Hepatocyte (in vitro differentiated cells): ENCODE measurements around the gene CSF1R. TPM values are rescaled to one million over a fixed set of nuclear protein-coding genes. Genes with fewer than 3 reads are reported as not detected.

ENCODE experiments used
- DNase-seq: peaks from one replicate; pipeline ENCODE4 v3.0.0-alpha.2; 2016; ENCODE audit warnings: low spot score
- H2AFZ ChIP-seq: fragments of 200-600 bp; sonication (generic); 2 replicates; pipeline ENCODE4 v1.6.0; 2016; ENCODE audit warnings: antibody characterized with exemption, mild to moderate bottlenecking
- H3K27ac ChIP-seq: fragments of 200-600 bp; sonication (generic); 2 replicates; pipeline ENCODE4 v1.5.1; 2016; ENCODE audit warnings: mild to moderate bottlenecking
- H3K27me3 ChIP-seq: fragments of 200-600 bp; sonication (generic); 2 replicates; pipeline ENCODE4 v1.6.1; 2016
- H3K36me3 ChIP-seq: fragments of 200-600 bp; sonication (generic); replicated peaks from 2 replicates; pipeline ENCODE4 v1.5.1; 2016; ENCODE audit warnings: low read depth; ENCODE audit not compliant: insufficient read depth
- H3K4me1 ChIP-seq: fragments of 200-600 bp; sonication (generic); 2 replicates; pipeline ENCODE4 v1.5.1; 2016; ENCODE audit warnings: mild to moderate bottlenecking, moderate library complexity; ENCODE audit not compliant: insufficient read depth
- H3K4me2 ChIP-seq: fragments of 200-600 bp; sonication (generic); 2 replicates; pipeline ENCODE4 v1.6.0; 2016
- H3K4me3 ChIP-seq: fragments of 200-600 bp; sonication (generic); 2 replicates; pipeline ENCODE4 v1.5.1; 2016; ENCODE audit warnings: mild to moderate bottlenecking
- H3K79me2 ChIP-seq: fragments of 200-600 bp; sonication (generic); 2 replicates; pipeline ENCODE4 v1.6.0; 2017; ENCODE audit warnings: mild to moderate bottlenecking
- H3K9me2 ChIP-seq: fragments of 200-600 bp; sonication (generic); replicated peaks from 2 replicates; pipeline ENCODE4 v1.6.0; 2017; ENCODE audit warnings: mild to moderate bottlenecking; ENCODE audit not compliant: insufficient read depth
- H3K9me3 ChIP-seq: fragments of 200-600 bp; sonication (generic); 2 replicates; pipeline ENCODE4 v1.5.1; 2016; ENCODE audit warnings: low read depth, mild to moderate bottlenecking
- H4K20me1 ChIP-seq: fragments of 200-600 bp; sonication (generic); 2 replicates; pipeline ENCODE4 v1.6.0; 2016; ENCODE audit warnings: mild to moderate bottlenecking; ENCODE audit not compliant: insufficient read depth, poor library complexity, severe bottlenecking
- EZH2 ChIP-seq: fragments of 200-600 bp; sonication (generic); IDR thresholded peaks from 2 replicates; pipeline ENCODE4 v1.6.1; 2016; ENCODE audit warnings: antibody characterized with exemption, mild to moderate bottlenecking, borderline replicate concordance
- EZH2phosphoT487 ChIP-seq: fragments of 200-600 bp; sonication (generic); IDR thresholded peaks from one replicate; pipeline ENCODE4 v1.6.1; 2018; ENCODE audit warnings: antibody characterized with exemption, mild to moderate bottlenecking, low read depth, moderate library complexity; ENCODE audit not compliant: unreplicated experiment, severe bottlenecking
- WGBS: methylation state at CpG from one replicate; pipeline ENCODE4 v1.1.6; 2016; ENCODE audit warnings: low lambda C conversion rate; ENCODE audit errors: missing lambda C conversion rate; 5-methylcytosine and 5-hydroxymethylcytosine counted together
- polyA plus RNA-seq: library from polyadenylated mRNA; unstranded; fragments of >200 nt; fragmentation: Nextera tagmentation; extraction: Ambion mirVana; gene quantifications from 2 replicates; pipeline ENCODE4 v1.2.1, GENCODE V29; 2016
- total RNA-seq: library from RNA; depleted of rRNA; stranded (reverse); fragments of >200 nt; gene quantifications from 2 replicates; pipeline ENCODE4 v1.2.3, GENCODE V29; 2014
- TF ChIP-seq, protein P1 (sequence below): fragments of 200-600 bp; sonication (generic); IDR thresholded peaks from 2 replicates; pipeline ENCODE4 v1.5.1; 2016; ENCODE audit warnings: antibody characterized with exemption, mild to moderate bottlenecking; ENCODE audit not compliant: poor library complexity

CSF1R gene
- total and polyA plus RNA-seq, 2 experiments from 2014 or later, result 3.6 to 4.7 TPM

DNA sequence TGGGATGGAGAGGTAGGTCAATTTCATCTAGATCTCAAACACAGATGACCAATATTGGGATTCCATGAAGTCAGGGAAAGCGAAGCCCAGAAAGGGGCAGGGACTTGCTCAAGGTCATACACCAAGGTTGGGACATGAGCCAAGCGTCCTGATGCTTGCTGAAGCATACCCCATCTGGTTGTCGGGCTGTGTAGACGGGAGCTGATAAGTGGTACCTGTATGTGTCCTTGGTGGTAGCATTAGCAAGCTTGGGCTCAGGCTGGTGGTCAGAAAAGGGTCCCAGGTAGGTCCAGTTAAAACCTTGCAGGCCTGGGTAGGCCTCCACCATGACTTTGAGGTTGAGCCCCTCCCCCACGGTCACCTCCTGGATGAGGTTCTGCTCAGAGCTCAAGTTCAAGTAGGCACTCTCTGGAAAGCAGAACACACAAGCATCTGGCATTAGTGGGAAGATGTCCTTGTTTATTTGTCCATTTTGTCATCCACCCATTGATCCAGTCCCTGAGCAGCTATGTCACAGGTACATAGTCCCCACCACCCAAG, 13.2 kb downstream of the CSF1R start:
- TF ChIP-seq, protein P1, sequence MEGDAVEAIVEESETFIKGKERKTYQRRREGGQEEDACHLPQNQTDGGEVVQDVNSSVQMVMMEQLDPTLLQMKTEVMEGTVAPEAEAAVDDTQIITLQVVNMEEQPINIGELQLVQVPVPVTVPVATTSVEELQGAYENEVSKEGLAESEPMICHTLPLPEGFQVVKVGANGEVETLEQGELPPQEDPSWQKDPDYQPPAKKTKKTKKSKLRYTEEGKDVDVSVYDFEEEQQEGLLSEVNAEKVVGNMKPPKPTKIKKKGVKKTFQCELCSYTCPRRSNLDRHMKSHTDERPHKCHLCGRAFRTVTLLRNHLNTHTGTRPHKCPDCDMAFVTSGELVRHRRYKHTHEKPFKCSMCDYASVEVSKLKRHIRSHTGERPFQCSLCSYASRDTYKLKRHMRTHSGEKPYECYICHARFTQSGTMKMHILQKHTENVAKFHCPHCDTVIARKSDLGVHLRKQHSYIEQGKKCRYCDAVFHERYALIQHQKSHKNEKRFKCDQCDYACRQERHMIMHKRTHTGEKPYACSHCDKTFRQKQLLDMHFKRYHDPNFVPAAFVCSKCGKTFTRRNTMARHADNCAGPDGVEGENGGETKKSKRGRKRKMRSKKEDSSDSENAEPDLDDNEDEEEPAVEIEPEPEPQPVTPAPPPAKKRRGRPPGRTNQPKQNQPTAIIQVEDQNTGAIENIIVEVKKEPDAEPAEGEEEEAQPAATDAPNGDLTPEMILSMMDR, result no peak
- no peak for TF ChIP-seq EZH2phosphoT487
- TF ChIP-seq EZH2, result no peak
- Histone ChIP-seq H3K4me2 (no peak overlapping the region), H3K27me3 (no peaks in the 10 kb centered on the region), H3K4me3 (no peak overlapping the region), H4K20me1 (no peaks in the 10 kb centered on the region), H3K9me3 (no peaks in the 10 kb centered on the region), H3K4me1 (no peaks in the 10 kb centered on the region), H3K9me2 (no peaks in the 10 kb centered on the region), H3K27ac (no peak overlapping the region), H2AFZ (no peak overlapping the region), H3K36me3 (no peaks in the 10 kb centered on the region), H3K79me2 (no peaks in the 10 kb centered on the region)
- DNase-seq, result no peak
- 95% methylated on average over 5 of the region's 5 CpGs for whole genome bisulfite sequencing

DNA sequence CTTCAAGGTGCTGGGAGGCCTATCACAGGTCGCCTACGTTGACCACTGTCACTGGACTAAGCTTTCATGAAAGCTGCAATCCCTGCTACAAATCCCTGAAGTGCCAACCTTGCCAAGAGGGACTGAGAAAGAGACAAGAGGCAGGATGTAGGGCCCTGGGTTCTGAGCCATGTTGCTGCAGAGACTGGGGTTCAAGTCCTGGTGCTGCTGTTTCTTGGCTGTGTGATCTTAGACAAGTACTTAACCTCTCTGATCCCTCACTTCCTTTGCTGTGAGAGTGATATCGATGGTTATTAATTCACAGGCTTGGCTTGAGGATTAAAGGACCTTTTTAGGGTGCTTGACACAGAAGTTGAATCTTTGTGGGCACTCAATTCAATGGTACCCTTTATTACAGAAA, 15.5 kb downstream of the CSF1R start:
- Histone ChIP-seq H3K79me2 (no peaks in the 10 kb centered on the region), H3K36me3 (no peaks in the 10 kb centered on the region), H3K27ac (no peak overlapping the region), H3K9me2 (no peaks in the 10 kb centered on the region), H3K9me3 (no peaks in the 10 kb centered on the region), H3K4me2 (no peak overlapping the region), H3K27me3 (no peaks in the 10 kb centered on the region), H3K4me3 (no peak overlapping the region), H2AFZ (no peak overlapping the region), H4K20me1 (no peaks in the 10 kb centered on the region), H3K4me1 (no peaks in the 10 kb centered on the region)
- DNase-seq, result no peak
- no peak for TF ChIP-seq EZH2phosphoT487
- no peak for TF ChIP-seq EZH2
- TF ChIP-seq, protein P1, result no peak
- 95% methylated on average over 3 of the region's 3 CpGs for WGBS

DNA sequence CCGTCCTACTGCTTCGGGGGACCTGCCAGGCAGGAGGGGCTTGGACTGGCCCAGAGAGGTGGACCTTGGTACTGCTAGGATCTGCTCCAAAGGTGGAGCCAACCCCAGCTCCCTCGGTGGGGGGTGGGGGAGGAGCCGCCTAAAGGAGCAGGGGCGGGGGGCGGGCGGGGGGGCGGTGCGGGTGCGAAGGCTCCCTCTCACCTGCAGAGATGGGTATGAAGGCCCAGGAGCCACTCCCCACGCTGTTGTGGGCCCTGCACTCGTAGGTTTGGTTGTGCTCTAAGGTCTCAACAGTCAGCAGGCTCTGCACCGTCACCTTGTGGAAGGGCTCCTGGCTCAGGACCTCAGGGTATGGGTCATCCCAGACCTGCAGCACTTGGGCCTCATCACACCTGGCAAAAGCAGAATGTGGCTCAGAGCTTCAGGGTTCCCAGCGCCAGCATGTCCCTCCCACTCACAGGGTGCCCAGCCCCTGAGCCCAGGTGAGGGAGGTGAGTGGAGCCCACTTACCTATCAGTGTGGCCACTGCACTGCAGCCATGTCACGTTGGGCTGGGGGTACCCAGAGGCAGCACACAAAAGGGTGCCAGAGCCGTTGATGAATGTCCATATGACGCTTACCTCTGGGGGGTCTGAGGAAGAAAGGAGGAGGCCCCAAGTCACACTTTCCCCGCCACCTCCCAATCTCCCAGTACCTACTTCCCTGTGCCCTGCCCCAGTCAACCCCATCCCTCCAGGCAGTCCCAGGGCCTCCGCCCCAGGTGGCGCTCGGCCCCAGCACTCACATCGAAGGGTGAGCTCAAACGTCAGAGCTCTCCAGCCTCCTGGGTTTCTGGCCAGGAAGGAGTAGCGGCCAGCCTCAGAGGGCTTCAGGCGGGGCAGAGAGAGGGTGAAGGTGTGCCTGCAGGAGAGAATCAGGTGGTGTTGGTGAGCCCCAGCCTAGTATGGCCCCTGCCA, 16.4 kb downstream of the CSF1R start:
- TF ChIP-seq EZH2 (no peak), EZH2phosphoT487 (no peak)
- TF ChIP-seq, protein P1, result no peak
- H3K36me3 ChIP-seq, result no peaks in the 10 kb centered on the region
- WGBS, result 85% methylated on average over 18 of the region's 25 CpGs
- H4K20me1 ChIP-seq, result no peaks in the 10 kb centered on the region
- H3K79me2 ChIP-seq, result no peaks in the 10 kb centered on the region
- no peaks in the 10 kb centered on the region for H3K9me3 ChIP-seq
- H3K4me2 ChIP-seq, result no peak overlapping the region
- no peaks in the 10 kb centered on the region for H3K4me1 ChIP-seq
- no peak for DNase-seq
- H3K27me3 ChIP-seq, result no peaks in the 10 kb centered on the region
- H3K4me3 ChIP-seq, result no peak overlapping the region
- H3K27ac ChIP-seq, result no peak overlapping the region
- H2AFZ ChIP-seq, result no peak overlapping the region
- no peaks in the 10 kb centered on the region for H3K9me2 ChIP-seq
